HG02763 (cell line): ENCODE measurements around the gene GAL3ST1.

Experiments used
- ATAC-seq: cut with Tn5 transposase; IDR thresholded peaks from one replicate; pipeline ENCODE4 v1.9.1; 2021; ENCODE audit warnings: mild to moderate bottlenecking, moderate library complexity; ENCODE audit not compliant: unreplicated experiment

GAL3ST1 gene

DNA sequence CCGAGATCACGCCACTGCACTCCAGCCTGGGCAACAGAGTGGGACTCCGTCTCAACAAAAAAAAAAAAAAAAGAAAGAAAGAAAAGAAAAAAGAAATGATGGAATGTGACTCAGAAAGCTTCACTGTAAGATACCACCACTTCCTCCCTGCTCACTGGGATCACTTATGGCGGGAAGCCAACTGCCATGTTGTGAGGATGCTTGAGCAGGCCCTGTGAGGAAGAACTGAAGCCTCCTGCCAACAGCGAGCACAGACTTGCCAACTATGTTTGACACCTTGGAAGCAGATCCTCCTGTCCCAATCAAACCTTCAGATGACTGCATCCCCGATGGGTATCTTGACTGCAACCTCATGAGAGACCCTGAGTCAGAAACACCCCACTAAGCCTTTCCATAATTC, 36.2 kb downstream of the GAL3ST1 start:
- ATAC-seq, result no peak

- no peak for ATAC-seq
These were observed 37.3 kb downstream of the GAL3ST1 start for GRCh38 chr22:30537083-30537731.

GRCh38 chr22:30535182-30535581, 39.3 kb downstream of the GAL3ST1 start:
- ATAC-seq, result no peak

DNA sequence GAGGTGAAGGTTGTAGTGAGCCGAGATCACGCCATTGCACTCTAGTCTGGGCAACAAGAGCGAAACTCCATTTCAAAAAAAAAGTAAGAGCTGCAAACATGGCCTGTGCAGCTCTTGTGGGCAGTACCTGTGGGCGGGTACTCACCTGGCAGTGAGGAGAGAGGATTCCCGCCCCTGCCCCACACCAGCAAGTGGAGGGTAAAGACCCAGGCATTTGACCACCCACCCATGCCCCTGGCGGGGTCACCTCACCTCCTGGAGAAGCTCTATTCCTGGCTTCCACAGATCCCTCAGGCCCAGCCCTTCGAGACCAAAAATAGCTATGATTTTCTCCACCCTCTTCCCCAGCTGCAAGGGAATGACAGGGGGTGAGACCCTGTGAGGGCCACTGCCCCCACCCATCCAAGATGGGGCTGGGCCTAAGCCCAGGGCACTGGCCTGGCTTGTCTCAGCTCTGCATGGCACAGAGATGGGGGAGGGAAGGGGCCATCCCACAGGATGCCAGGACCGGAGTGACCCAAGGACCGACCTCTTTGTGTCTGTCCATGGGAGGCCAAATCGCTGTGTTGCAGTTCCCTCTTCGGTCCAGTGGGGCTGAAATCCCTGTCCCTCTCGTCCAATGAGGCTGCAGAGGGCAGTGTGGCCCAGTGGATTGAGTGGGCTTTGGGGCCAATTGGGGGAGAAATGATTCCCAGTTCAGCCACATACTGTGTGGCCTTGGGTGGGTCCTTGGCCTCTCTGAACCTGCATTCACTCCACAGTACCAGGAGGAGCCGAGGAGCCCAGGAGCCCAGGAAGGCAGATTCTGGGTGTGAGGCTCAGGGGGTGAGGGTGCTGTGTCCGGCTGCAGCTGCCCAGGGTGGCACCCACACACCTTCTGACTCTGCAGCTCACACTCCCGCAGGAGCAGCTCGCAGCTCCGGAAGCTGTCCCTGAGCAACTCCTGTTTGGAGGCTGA, 42.5 kb downstream of the GAL3ST1 start:
- ATAC-seq, result no peak

- no peak for ATAC-seq
These were observed 47.8 kb downstream of the GAL3ST1 start for GRCh38 chr22:30526656-30527055.

- no peak for ATAC-seq
These were observed 50.6 kb downstream of the GAL3ST1 start for GRCh38 chr22:30523646-30524489.

GRCh38 chr22:30521368-30522156, 52.9 kb downstream of the GAL3ST1 start:
- ATAC-seq, result no peak

DNA sequence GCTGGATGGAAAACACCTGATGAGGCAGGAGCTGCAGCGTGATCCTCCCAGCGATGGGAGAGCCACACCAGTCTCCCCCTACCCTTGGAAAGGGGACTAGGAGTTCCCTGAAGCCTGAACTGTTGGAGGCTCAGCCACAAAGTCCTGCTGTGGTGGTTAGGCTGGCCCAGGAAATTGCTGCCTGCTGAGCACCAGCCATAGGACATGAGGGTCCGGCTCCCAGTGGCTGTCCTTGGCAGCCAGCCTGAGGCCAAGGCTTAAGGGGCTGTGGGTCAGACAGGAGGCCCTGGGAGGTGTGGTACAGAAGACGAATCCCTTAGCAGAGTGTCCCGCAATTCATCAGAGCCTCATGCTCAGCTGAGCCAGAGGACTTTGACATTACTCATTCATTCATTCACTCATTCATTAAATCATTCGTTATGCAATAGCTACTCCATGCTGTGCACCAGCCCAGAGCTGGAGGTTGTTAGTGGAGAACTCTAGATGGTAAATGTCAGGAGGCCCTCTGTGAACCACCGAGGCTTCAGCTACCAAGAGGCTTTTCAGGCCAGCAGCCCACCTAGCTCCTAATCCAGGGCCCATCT, 54.5 kb downstream of the GAL3ST1 start:
- no peak for ATAC-seq

GRCh38 chr22:30516731-30517130, 57.7 kb downstream of the GAL3ST1 start:
- ATAC-seq, result no peak

GRCh38 chr22:30516273-30516672, 58.2 kb downstream of the GAL3ST1 start:
- no peak for ATAC-seq

- no peak for ATAC-seq
These were observed 60.2 kb downstream of the GAL3ST1 start for GRCh38 chr22:30514252-30514651.

DNA sequence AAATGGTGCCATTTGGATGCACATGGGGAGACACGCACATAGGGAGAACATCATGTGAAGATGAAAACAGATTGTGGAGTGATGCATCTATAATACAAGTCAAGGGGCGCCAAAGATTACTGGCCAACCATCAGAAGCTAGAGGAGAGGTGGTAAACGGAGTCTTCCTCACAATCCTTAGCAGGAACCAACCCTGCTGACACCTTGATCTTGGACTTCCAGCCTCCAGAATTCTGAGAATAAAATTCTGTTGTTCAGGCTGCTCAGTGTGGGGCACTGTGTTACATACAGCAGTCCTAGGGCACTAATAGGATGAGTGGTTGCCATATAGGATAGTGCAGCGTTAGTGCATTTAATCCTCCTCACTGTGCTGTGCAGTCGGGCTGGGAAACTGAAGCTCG, 61.0 kb downstream of the GAL3ST1 start:
- no peak for ATAC-seq

GRCh38 chr22:30511911-30512310, 62.6 kb downstream of the GAL3ST1 start:
- ATAC-seq, result no peak

DNA sequence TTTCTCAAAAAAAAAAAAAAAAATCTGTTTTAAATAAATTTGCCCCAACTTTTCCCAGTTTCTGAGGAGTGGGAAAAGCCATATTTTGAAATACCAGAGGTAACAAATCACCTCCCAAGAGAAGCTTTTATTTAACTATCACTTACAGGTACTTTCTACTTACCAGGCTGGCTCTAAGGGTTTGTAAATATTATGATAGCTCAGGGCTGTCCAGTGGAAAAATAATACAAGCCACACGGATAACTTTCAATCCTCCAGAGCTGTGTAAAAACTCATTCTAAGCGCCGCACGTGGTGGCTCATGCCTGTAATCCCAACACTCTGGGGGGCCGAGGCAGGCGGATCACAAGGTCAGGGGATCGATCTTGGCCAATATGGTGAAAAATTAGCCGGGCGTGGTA, 63.4 kb downstream of the GAL3ST1 start:
- no peak for ATAC-seq

GRCh38 chr22:30508216-30508615, 66.2 kb downstream of the GAL3ST1 start:
- ATAC-seq, result no peak

DNA sequence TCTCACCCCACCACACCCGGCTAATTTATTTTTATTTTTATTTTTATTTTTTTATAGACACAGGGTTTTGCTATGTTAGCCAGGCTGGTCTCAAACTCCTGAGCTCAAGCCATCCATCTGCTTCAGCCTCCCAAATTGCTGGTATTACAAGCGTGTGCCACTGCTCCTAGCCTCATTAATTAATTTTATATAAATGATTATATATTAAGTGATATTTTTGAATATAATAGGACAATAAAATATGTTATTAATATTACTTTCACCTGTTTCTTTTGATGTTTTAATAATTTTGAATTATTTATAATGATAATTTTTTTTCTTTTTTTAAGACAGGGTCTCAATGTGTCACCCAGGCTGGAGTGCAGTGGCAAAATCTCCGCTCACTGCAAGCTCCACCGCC, 66.8 kb downstream of the GAL3ST1 start:
- ATAC-seq, result no peak

DNA sequence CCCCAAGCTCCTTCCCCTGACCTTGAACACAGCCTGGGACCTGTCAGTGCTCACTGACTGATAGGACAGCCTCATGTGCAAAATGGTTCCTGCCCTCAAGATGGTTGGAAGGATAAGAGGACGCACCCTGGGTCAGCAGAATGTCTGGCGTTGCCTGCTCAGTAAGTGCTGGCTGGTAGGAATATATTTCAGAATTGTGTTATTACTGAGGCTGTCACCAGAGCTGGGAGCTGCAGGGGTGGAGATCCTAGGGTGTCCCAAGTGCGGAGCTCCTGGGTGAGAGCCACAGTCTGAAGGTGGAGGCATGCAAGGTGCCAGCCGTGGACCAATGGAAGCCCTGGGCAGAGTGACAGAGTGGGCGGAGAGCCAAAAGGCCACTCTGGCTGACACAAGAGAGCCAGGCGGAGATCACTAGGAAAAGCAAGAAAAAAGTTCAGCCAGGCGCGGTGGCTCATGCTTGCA, 67.9 kb downstream of the GAL3ST1 start:
- ATAC-seq, result no peak
